NT2/D1 (cell line): ENCODE data around the gene PTPRN2.

ENCODE experiments used
- DNase-seq: peaks from one replicate; pipeline ENCODE4 v3.0.0-alpha.2; 2011; ENCODE audit warnings: low read depth, low spot score
- H3K27me3 ChIP-seq: 2 replicates; pipeline ENCODE4 v1.6.0; 2011; ENCODE audit warnings: mild to moderate bottlenecking; ENCODE audit not compliant: insufficient read length, insufficient read depth
- H3K36me3 ChIP-seq: 2 replicates; pipeline ENCODE4 v1.6.1; 2011; ENCODE audit warnings: mild to moderate bottlenecking, low read length, mixed read lengths; ENCODE audit not compliant: insufficient read depth, insufficient read length
- H3K4me1 ChIP-seq: 2 replicates; pipeline ENCODE4 v1.5.1; 2011; ENCODE audit not compliant: insufficient read depth, insufficient read length
- H3K4me3 ChIP-seq: 2 replicates; pipeline ENCODE4 v1.5.1; 2011; ENCODE audit warnings: low read depth; ENCODE audit not compliant: insufficient read length
- H3K9ac ChIP-seq: 2 replicates; pipeline ENCODE4 v1.6.0; 2011; ENCODE audit warnings: low read depth; ENCODE audit not compliant: insufficient read length
- H3K9me3 ChIP-seq: 2 replicates; pipeline ENCODE4 v1.5.1; 2011; ENCODE audit warnings: mild to moderate bottlenecking, low read length; ENCODE audit not compliant: insufficient read depth
- SUZ12 ChIP-seq: IDR thresholded peaks from 2 replicates; pipeline ENCODE4 v1.6.1; 2011; ENCODE audit not compliant: insufficient read length, insufficient read depth; ENCODE audit errors: extremely low read depth
- YY1 ChIP-seq: IDR thresholded peaks from 2 replicates; pipeline ENCODE4 v1.6.1; 2011; ENCODE audit not compliant: insufficient read length, insufficient read depth
- ZNF274 ChIP-seq: IDR thresholded peaks from 2 replicates; pipeline ENCODE4 v1.6.1; 2011; ENCODE audit warnings: mild to moderate bottlenecking, low read depth, low read length

PTPRN2 gene

GRCh38 chr7:157932498-157933218 lies 655.0 kb downstream of the PTPRN2 start:
- no peak overlapping the region for H3K9ac ChIP-seq
- no peaks in the 10 kb centered on the region for H3K27me3 ChIP-seq
- H3K36me3 ChIP-seq = no peaks in the 10 kb centered on the region
- TF ChIP-seq ZNF274 (no peak), YY1 (no peak), SUZ12 (no peak)
- no peak for DNase-seq
- H3K9me3 ChIP-seq = peaks cover 35% of the 10 kb centered on the region
- no peaks in the 10 kb centered on the region for H3K4me1 ChIP-seq
- H3K4me3 ChIP-seq = no peak overlapping the region

- DNase-seq = no peak
- H3K36me3 ChIP-seq = no peaks in the 10 kb centered on the region
- TF ChIP-seq YY1 (no peak), ZNF274 (no peak), SUZ12 (no peak)
- no peaks in the 10 kb centered on the region for H3K4me1 ChIP-seq
- H3K9me3 ChIP-seq = peaks cover 35% of the 10 kb centered on the region
- H3K9ac ChIP-seq = no peak overlapping the region
- H3K4me3 ChIP-seq = no peak overlapping the region
- H3K27me3 ChIP-seq = no peaks in the 10 kb centered on the region
These were observed 656.6 kb downstream of the PTPRN2 start for GRCh38 chr7:157930926-157931466.

GRCh38 chr7:157930441-157930840 lies 657.2 kb downstream of the PTPRN2 start:
- DNase-seq = no peak

GRCh38 chr7:157929671-157930070 lies 658.0 kb downstream of the PTPRN2 start:
- H3K4me3 ChIP-seq = no peak overlapping the region
- H3K4me1 ChIP-seq = no peaks in the 10 kb centered on the region
- no peaks in the 10 kb centered on the region for H3K36me3 ChIP-seq
- DNase-seq = no peak
- TF ChIP-seq ZNF274 = no peak
- no peak for TF ChIP-seq YY1
- TF ChIP-seq SUZ12 = no peak
- peaks cover 27% of the 10 kb centered on the region for H3K9me3 ChIP-seq
- no peaks in the 10 kb centered on the region for H3K27me3 ChIP-seq
- H3K9ac ChIP-seq = no peak overlapping the region

More at GRCh38 chr7:157930441-157930840, 657.2 kb downstream of the PTPRN2 start:
- Histone ChIP-seq H3K9ac (no peak overlapping the region), H3K27me3 (no peaks in the 10 kb centered on the region), H3K4me1 (no peaks in the 10 kb centered on the region), H3K9me3 (peaks cover 32% of the 10 kb centered on the region), H3K36me3 (no peaks in the 10 kb centered on the region), H3K4me3 (no peak overlapping the region)
- TF ChIP-seq SUZ12 = no peak
- no peak for TF ChIP-seq ZNF274
- no peak for TF ChIP-seq YY1

GRCh38 chr7:157928808-157929425 lies 658.7 kb downstream of the PTPRN2 start:
- Histone ChIP-seq H3K36me3 (no peaks in the 10 kb centered on the region), H3K4me1 (no peaks in the 10 kb centered on the region), H3K9ac (no peak overlapping the region), H3K4me3 (no peak overlapping the region), H3K9me3 (peaks cover 20% of the 10 kb centered on the region), H3K27me3 (no peaks in the 10 kb centered on the region)
- DNase-seq = no peak
- TF ChIP-seq SUZ12 = no peak
- TF ChIP-seq ZNF274 = no peak
- TF ChIP-seq YY1 = no peak

- no peak for DNase-seq
- peaks cover 14% of the 10 kb centered on the region for H3K9me3 ChIP-seq
- H3K4me3 ChIP-seq = no peak overlapping the region
- no peaks in the 10 kb centered on the region for H3K27me3 ChIP-seq
- H3K36me3 ChIP-seq = no peaks in the 10 kb centered on the region
- TF ChIP-seq YY1 (no peak), SUZ12 (no peak), ZNF274 (no peak)
- H3K9ac ChIP-seq = no peak overlapping the region
- H3K4me1 ChIP-seq = no peaks in the 10 kb centered on the region
These were observed 659.3 kb downstream of the PTPRN2 start for GRCh38 chr7:157928171-157928794.

- Histone ChIP-seq H3K9ac (no peak overlapping the region), H3K27me3 (no peaks in the 10 kb centered on the region), H3K36me3 (no peaks in the 10 kb centered on the region), H3K4me3 (no peak overlapping the region), H3K4me1 (no peaks in the 10 kb centered on the region), H3K9me3 (peaks cover 6% of the 10 kb centered on the region)
- TF ChIP-seq SUZ12 (no peak), YY1 (no peak), ZNF274 (no peak)
- no peak for DNase-seq
These were observed 660.2 kb downstream of the PTPRN2 start for GRCh38 chr7:157927313-157927925.
